HepG2 (cell line): ENCODE data around the gene ZC3H18. TPM values are rescaled to one million over a fixed set of nuclear protein-coding genes. Genes with fewer than 3 reads are reported as not detected.

Experiments used
- ARNTL ChIP-seq: sonication (generic); formaldehyde crosslinking; IDR thresholded peaks from 2 replicates; pipeline ENCODE4 v1.4.0; 2020; ENCODE audit warnings: mild to moderate bottlenecking, missing genetic modification reagents
- CCAR2 ChIP-seq: fragments of 200-400 bp; formaldehyde crosslinking; optimal IDR thresholded peaks from 2 replicates; pipeline ENCODE3; 2018; ENCODE audit warnings: low read depth, mild to moderate bottlenecking, low read length, moderate library complexity
- CHCHD3 ChIP-seq: sonication (generic); formaldehyde crosslinking; IDR thresholded peaks from 2 replicates; pipeline ENCODE4 v1.8.0; 2022; ENCODE audit warnings: mild to moderate bottlenecking, missing genetic modification reagents, moderate library complexity
- KDM3A ChIP-seq: IDR thresholded peaks from 2 replicates; pipeline ENCODE4 v1.6.1; 2018; ENCODE audit warnings: low read depth, missing compliant biosample characterization
- MZF1 ChIP-seq: sonication (generic); formaldehyde crosslinking; IDR thresholded peaks from 2 replicates; pipeline ENCODE4 v1.8.1; 2023; ENCODE audit warnings: mild to moderate bottlenecking, missing genetic modification reagents, borderline replicate concordance
- NAIF1 ChIP-seq: sonication (generic); formaldehyde crosslinking; IDR thresholded peaks from 2 replicates; pipeline ENCODE4 v1.5.0; 2020; ENCODE audit warnings: mild to moderate bottlenecking, missing genetic modification reagents, borderline replicate concordance
- NCOR1 ChIP-seq: fragments of 200-600 bp; sonication (generic); IDR thresholded peaks from 2 replicates; pipeline ENCODE4 v1.7.0; 2017; ENCODE audit warnings: antibody characterized with exemption, low read length, borderline replicate concordance
- NPAS2 ChIP-seq: sonication (generic); formaldehyde crosslinking; IDR thresholded peaks from 2 replicates; pipeline ENCODE4 v1.8.0; 2022; ENCODE audit warnings: mild to moderate bottlenecking, missing genetic modification reagents, borderline replicate concordance
- PTBP1 ChIP-seq: fragments of 200-400 bp; formaldehyde crosslinking; IDR thresholded peaks from 2 replicates; pipeline ENCODE4 v1.6.1; 2018; ENCODE audit warnings: low read length, low read depth; ENCODE audit not compliant: poor library complexity, severe bottlenecking
- RAD21 ChIP-seq: fragments of 450-650 bp; formaldehyde crosslinking; IDR thresholded peaks from 2 replicates; pipeline ENCODE4 v1.5.0; 2020; ENCODE audit warnings: mild to moderate bottlenecking
- RFX1 ChIP-seq: fragments of 450-650 bp; IDR thresholded peaks from 2 replicates; pipeline ENCODE4 v1.6.1; 2017
- SRSF9 ChIP-seq: fragments of 200-400 bp; formaldehyde crosslinking; IDR thresholded peaks from 2 replicates; pipeline ENCODE4 v1.6.1; 2018; ENCODE audit warnings: borderline replicate concordance, mild to moderate bottlenecking, low read depth, low read length; ENCODE audit not compliant: insufficient read depth, poor library complexity, severe bottlenecking
- SSRP1 ChIP-seq: IDR thresholded peaks from 2 replicates; pipeline ENCODE4 v1.6.1; 2016; ENCODE audit warnings: control low read depth
- TGIF2 ChIP-seq: IDR thresholded peaks from 2 replicates; pipeline ENCODE4 v1.6.1; 2016; ENCODE audit warnings: control low read depth, missing compliant biosample characterization
- ZC3H13 ChIP-seq: sonication (generic); formaldehyde crosslinking; IDR thresholded peaks from 2 replicates; pipeline ENCODE4 v1.8.1; 2023; ENCODE audit warnings: mild to moderate bottlenecking, missing genetic modification reagents, moderate library complexity
- ZMYM3 ChIP-seq: sonication (generic); formaldehyde crosslinking; IDR thresholded peaks from 2 replicates; pipeline ENCODE4 v1.5.1; 2020; ENCODE audit warnings: mild to moderate bottlenecking, missing genetic modification reagents
- ZNF280D ChIP-seq: sonication (generic); formaldehyde crosslinking; IDR thresholded peaks from 2 replicates; pipeline ENCODE4 v1.5.1; 2020; ENCODE audit warnings: mild to moderate bottlenecking, missing genetic modification reagents
- ZNF354B ChIP-seq: sonication (generic); formaldehyde crosslinking; IDR thresholded peaks from 2 replicates; pipeline ENCODE4 v1.8.0; 2022; ENCODE audit warnings: mild to moderate bottlenecking, missing genetic modification reagents
- ZNF496 ChIP-seq: sonication (generic); formaldehyde crosslinking; IDR thresholded peaks from 2 replicates; pipeline ENCODE4 v1.8.1; 2023; ENCODE audit warnings: mild to moderate bottlenecking, moderate library complexity, missing genetic modification reagents; ENCODE audit not compliant: insufficient replicate concordance
- ZNF510 ChIP-seq: sonication (generic); formaldehyde crosslinking; IDR thresholded peaks from 2 replicates; pipeline ENCODE4 v1.4.0; 2020; ENCODE audit warnings: low read depth, mild to moderate bottlenecking, missing genetic modification reagents
- ZNF710 ChIP-seq: sonication (generic); formaldehyde crosslinking; IDR thresholded peaks from 2 replicates; pipeline ENCODE4 v1.5.0; 2020; ENCODE audit warnings: mild to moderate bottlenecking, missing genetic modification reagents, borderline replicate concordance
- ZNF761 ChIP-seq: sonication (generic); formaldehyde crosslinking; conservative IDR thresholded peaks from 2 replicates; pipeline ENCODE4 v1.4.0; 2020; ENCODE audit warnings: mild to moderate bottlenecking, missing genetic modification reagents
- ZNF772 ChIP-seq: sonication (generic); formaldehyde crosslinking; IDR thresholded peaks from 2 replicates; pipeline ENCODE4 v1.5.0; 2020; ENCODE audit warnings: mild to moderate bottlenecking, missing genetic modification reagents
- ZNF841 ChIP-seq: sonication (generic); formaldehyde crosslinking; IDR thresholded peaks from 2 replicates; pipeline ENCODE4 v1.8.1; 2023; ENCODE audit warnings: missing genetic modification reagents, borderline replicate concordance
- polyA plus RNA-seq, 8 experiments: library from polyadenylated mRNA; depleted of rRNA in 3 of 8; stranded (reverse) in 7 of 8; unstranded in 1 of 8; fragments of >200 nt; fragmentation: Illumina TruSeq in 4 of 8; extraction: Trizol in 4 of 8; gene quantifications; 2 replicates each; pipeline versions ENCODE4 v1.2.1 to v1.2.3, GENCODE V29; 2011 to 2016; ENCODE audit warnings: low read depth in 4 of 8, missing spikeins in 1 of 8, mixed read lengths in 1 of 8; ENCODE audit not compliant: insufficient read depth in 1 of 8
- total RNA-seq, 5 experiments: library from RNA; depleted of rRNA; stranded (reverse); fragments of >200 nt; fragmentation: Illumina TruSeq; extraction: Trizol; gene quantifications; 2 replicates each; pipeline ENCODE4 v1.2.3, GENCODE V29; 2016; ENCODE audit warnings: low read depth in 1 of 5
- TF ChIP-seq, protein P1 (sequence below): sonication (generic); formaldehyde crosslinking; IDR thresholded peaks from 2 replicates; pipeline ENCODE4 v1.5.0; 2020; ENCODE audit warnings: mild to moderate bottlenecking, missing genetic modification reagents

ZC3H18 gene
- total and polyA plus RNA-seq, 2 of the 13 experiments (the other 11 are each of a cell fraction or from before 2014, with no cell fraction given): 11.2 to 27.4 TPM

DNA sequence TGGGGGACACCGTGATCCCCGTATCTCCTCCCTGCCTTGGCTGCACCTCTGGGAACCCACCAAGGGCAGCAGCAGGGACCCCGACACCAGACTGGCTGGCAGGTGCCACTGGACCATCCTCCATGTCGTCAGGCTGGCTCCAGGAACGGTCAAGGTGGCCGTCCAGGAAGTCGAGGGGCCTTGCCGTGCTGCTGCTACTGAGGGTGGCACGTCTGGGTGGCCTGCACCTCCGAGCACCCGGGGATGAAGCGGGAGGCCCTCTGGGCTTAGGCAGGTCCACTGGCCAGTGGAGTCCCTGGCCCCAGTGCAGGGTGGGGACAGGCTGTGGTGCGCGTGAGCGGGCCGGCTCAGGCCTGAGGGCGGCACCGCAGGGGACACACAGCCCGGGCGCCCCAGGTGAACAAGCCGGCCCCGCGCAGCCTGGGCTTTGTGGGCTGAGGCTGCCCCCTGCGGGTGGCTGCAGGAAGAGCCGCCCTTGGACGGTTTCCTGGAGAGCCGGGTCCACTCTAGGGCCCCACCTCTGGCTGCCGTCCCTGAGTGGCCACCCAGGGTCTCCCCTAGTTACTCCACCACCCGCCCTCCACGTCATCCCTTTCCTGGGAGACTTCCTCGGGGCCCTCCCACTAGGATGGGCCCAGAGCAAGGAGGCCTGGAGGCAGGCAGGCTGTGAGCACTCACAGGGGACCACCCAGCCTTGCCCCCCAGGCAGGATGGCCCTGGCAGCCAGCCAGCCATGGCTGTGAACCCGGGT lies 42.8 kb upstream of the ZC3H18 start (continued):
- no peak for TF ChIP-seq PTBP1
- no peak for TF ChIP-seq CHCHD3
- no peak for TF ChIP-seq TGIF2 (CRISPR knock-in tag)
- TF ChIP-seq MZF1 (CRISPR knock-in tag): no peak
- TF ChIP-seq ARNTL (CRISPR knock-in tag): no peak
- TF ChIP-seq ZNF354B: no peak
- TF ChIP-seq RFX1: no peak
- TF ChIP-seq KDM3A (CRISPR knock-in tag): peak; percentile 85; the same call in 1 of the 2 replicates
- no peak for TF ChIP-seq NAIF1
- no peak for TF ChIP-seq SRSF9
- no peak for TF ChIP-seq NCOR1
- TF ChIP-seq CCAR2: no peak
- no peak for TF ChIP-seq ZC3H13
- TF ChIP-seq, protein P1, sequence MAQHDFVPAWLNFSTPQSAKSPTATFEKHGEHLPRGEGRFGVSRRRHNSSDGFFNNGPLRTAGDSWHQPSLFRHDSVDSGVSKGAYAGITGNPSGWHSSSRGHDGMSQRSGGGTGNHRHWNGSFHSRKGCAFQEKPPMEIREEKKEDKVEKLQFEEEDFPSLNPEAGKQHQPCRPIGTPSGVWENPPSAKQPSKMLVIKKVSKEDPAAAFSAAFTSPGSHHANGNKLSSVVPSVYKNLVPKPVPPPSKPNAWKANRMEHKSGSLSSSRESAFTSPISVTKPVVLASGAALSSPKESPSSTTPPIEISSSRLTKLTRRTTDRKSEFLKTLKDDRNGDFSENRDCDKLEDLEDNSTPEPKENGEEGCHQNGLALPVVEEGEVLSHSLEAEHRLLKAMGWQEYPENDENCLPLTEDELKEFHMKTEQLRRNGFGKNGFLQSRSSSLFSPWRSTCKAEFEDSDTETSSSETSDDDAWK (CRISPR knock-in tag): no peak
- peak; percentile 30; the same call in 1 of the 2 replicates for TF ChIP-seq ZMYM3 (CRISPR knock-in tag)
- TF ChIP-seq SSRP1 (CRISPR knock-in tag): no peak
- no peak for TF ChIP-seq NPAS2
- no peak for TF ChIP-seq ZNF496 (CRISPR knock-in tag)
- TF ChIP-seq RAD21 (CRISPR knock-in tag): peak; percentile 100
- no peak for TF ChIP-seq ZNF510 (CRISPR knock-in tag)
- TF ChIP-seq ZNF761 (CRISPR knock-in tag): no peak
- TF ChIP-seq ZNF710 (CRISPR knock-in tag): peak; percentile 72; the same call in 1 of the 2 replicates
- peak; percentile 32; the same call in 1 of the 2 replicates for TF ChIP-seq ZNF772
- no peak for TF ChIP-seq ZNF841
- peak; percentile 82; the same call in 1 of the 2 replicates for TF ChIP-seq ZNF280D
